Testis (tissue), 3 donors: Measurements from ENCODE around the gene SMG9. TPM values are rescaled to one million over a fixed set of nuclear protein-coding genes. Genes with fewer than 3 reads are reported as not detected.
A peak's percentile ranks its signal among the peaks of the same experiment; 100 is the strongest.

Source experiments
- DNase-seq: peaks from one replicate; pipeline ENCODE4 v3.0.0-alpha.2; 2019
- H3K27ac ChIP-seq, 2 donors: fragments of 200-600 bp; sonication (generic); one replicate each; pipeline ENCODE4 v1.5.1; 2019
- H3K27me3 ChIP-seq: fragments of 200-600 bp; sonication (generic); one replicate; pipeline ENCODE4 v1.5.1; 2019
- H3K36me3 ChIP-seq: fragments of 200-600 bp; sonication (generic); one replicate; pipeline ENCODE4 v1.5.1; 2017; ENCODE audit warnings: low read depth; ENCODE audit errors: missing control alignments
- H3K4me1 ChIP-seq: fragments of 200-600 bp; sonication (generic); one replicate; pipeline ENCODE4 v1.5.1; 2019
- H3K4me3 ChIP-seq, 2 donors: fragments of 200-600 bp; sonication (generic); one replicate each; pipeline ENCODE4 v1.5.1; 2017 to 2019
- H3K9me3 ChIP-seq: fragments of 200-600 bp; sonication (generic); one replicate; pipeline ENCODE4 v1.5.1; 2017
- CTCF ChIP-seq, 3 experiments: fragments of 450-650 bp in 2 of 3; fragments of 200-600 bp in 1 of 3; sonication (generic) in 1 of 3; IDR thresholded peaks; one replicate each; pipeline ENCODE4 v1.5.1; 2016 to 2019; ENCODE audit warnings: antibody characterized with exemption in 3 of 3, mild to moderate bottlenecking in 2 of 3, moderate library complexity in 1 of 3
- POLR2A ChIP-seq: fragments of 450-650 bp; IDR thresholded peaks from one replicate; pipeline ENCODE4 v1.6.1; 2017; ENCODE audit warnings: antibody characterized with exemption, mild to moderate bottlenecking, moderate library complexity
- WGBS, 2 donors: methylation state at CpG; one replicate each; pipeline ENCODE4 v1.1.5; 2018; 5-methylcytosine and 5-hydroxymethylcytosine counted together
- intact Hi-C: fragments of 100-400 bp; cut with DNase I; formaldehyde crosslinking; loops from one replicate; pipeline ENCODE4 v1.15.1; 2023; ENCODE audit warnings: low total_unique reads
- polyA plus RNA-seq: library from polyadenylated mRNA; stranded (reverse); fragments of 350-450 nt; fragmentation: Illumina TruSeq; extraction: RNeasy Lipid Tissue Mini Kit (QIAGEN cat#74804); gene quantifications from one replicate; pipeline ENCODE4 v1.2.3, GENCODE V29; 2014; ENCODE audit warnings: low read depth, low replicate concordance; ENCODE audit not compliant: insufficient read depth
- total RNA-seq, 2 donors: library from RNA; depleted of rRNA; stranded (reverse); fragments of >200 nt; gene quantifications; one replicate each; pipeline ENCODE4 v1.2.3, GENCODE V29; 2016

The SMG9 gene
- total and polyA plus RNA-seq, 3 donors from 2014 or later = 65.0 to 144 (median 76.8) TPM

- intact Hi-C loops = no loop called here
- Histone ChIP-seq H3K4me3 (peak overlapping the region; percentile 29 to 37), H3K27ac (no peak overlapping the region), H3K4me1 (peaks cover 11% of the 10 kb centered on the region), H3K9me3 (no peaks in the 10 kb centered on the region), H3K36me3 (no peaks in the 10 kb centered on the region), H3K27me3 (no peaks in the 10 kb centered on the region)
- DNase-seq = peak; percentile 68
- 12 to 15% methylated on average over 21 to 46 of the region's 63 CpGs for WGBS, 2 donors
- TF ChIP-seq CTCF (IDR thresholded peaks at IDR 0.05) (peak; percentile 16 to 50 (median 47)), POLR2A (no peak)
Observed at GRCh38 chr19:43774103-43774939, 19.6 kb upstream of the SMG9 start.

- no peak overlapping the region for H3K27ac ChIP-seq
Observed at GRCh38 chr19:43773725-43774102, 19.0 kb upstream of the SMG9 start.

GRCh38 chr19:43769256-43769655 is 14.5 kb upstream of the SMG9 start:
- 60 to 89% methylated on average over 1 to 14 of the region's 14 CpGs for WGBS, 2 donors
- H3K27ac ChIP-seq = no peak overlapping the region

More at GRCh38 chr19:43773725-43774102, 19.0 kb upstream of the SMG9 start:
- no peak for TF ChIP-seq POLR2A
- TF ChIP-seq CTCF (IDR thresholded peaks at IDR 0.05) = no peak
- Histone ChIP-seq H3K36me3 (no peaks in the 10 kb centered on the region), H3K27me3 (no peaks in the 10 kb centered on the region), H3K4me1 (peaks cover 11% of the 10 kb centered on the region), H3K4me3 (peak overlapping the region; percentile 29 to 37), H3K9me3 (no peaks in the 10 kb centered on the region)
- intact Hi-C loops = no loop called here
- WGBS, 2 donors = 16 to 30% methylated on average over 5 of the region's 5 CpGs
- no peak for DNase-seq

GRCh38 chr19:43768273-43769050 is 13.7 kb upstream of the SMG9 start:
- WGBS, 2 donors = 60 to 77% methylated on average over 15 of the region's 15 CpGs
- DNase-seq = no peak
- no peak for TF ChIP-seq CTCF (IDR thresholded peaks at IDR 0.05)
- no peak for TF ChIP-seq POLR2A
- Histone ChIP-seq H3K4me3 (no peak overlapping the region), H3K9me3 (no peaks in the 10 kb centered on the region), H3K36me3 (no peaks in the 10 kb centered on the region), H3K27me3 (no peaks in the 10 kb centered on the region), H3K4me1 (no peaks in the 10 kb centered on the region), H3K27ac (no peak overlapping the region)
- intact Hi-C loops = loop anchor here (10.0 kb wide), 1 partner anchor 94 kb away; the partner anchor contains the start of gene PLAUR

More at GRCh38 chr19:43769256-43769655, 14.5 kb upstream of the SMG9 start:
- Histone ChIP-seq H3K4me3 (no peak overlapping the region), H3K36me3 (no peaks in the 10 kb centered on the region), H3K27me3 (no peaks in the 10 kb centered on the region), H3K9me3 (no peaks in the 10 kb centered on the region), H3K4me1 (peaks cover 3% of the 10 kb centered on the region)
- intact Hi-C loops = loop anchor here (10.0 kb wide), 1 partner anchor 94 kb away; the partner anchor contains the start of gene PLAUR
- DNase-seq = no peak
- no peak for TF ChIP-seq CTCF (IDR thresholded peaks at IDR 0.05)
- no peak for TF ChIP-seq POLR2A
